Transverse colon (tissue), 4 donors: Measurements from ENCODE around the gene NDUFAB1. TPM values are rescaled to one million over a fixed set of nuclear protein-coding genes. Genes with fewer than 3 reads are reported as not detected.
"Not testable (repeated sequence)": the region's sequence is repeated elsewhere in the genome, so short reads cannot be mapped to it uniquely, and the experiment has no call there.

ENCODE experiments used
- DNase-seq: peaks from one replicate; pipeline ENCODE4 v3.0.0-alpha.2; 2019
- H3K27ac ChIP-seq, 4 donors: fragments of 200-600 bp; sonication (generic); 2 replicates each; pipeline ENCODE4 v1.5.1; 2016 to 2018; ENCODE audit warnings: inconsistent platforms in 4 of 4
- H3K27me3 ChIP-seq: fragments of 200-600 bp; sonication (generic); 2 replicates; pipeline ENCODE4 v1.5.1; 2017; ENCODE audit warnings: inconsistent platforms
- H3K36me3 ChIP-seq, 4 donors: fragments of 200-600 bp; sonication (generic); 2 replicates each; pipeline ENCODE4 v1.5.1; 2017 to 2019; ENCODE audit warnings: inconsistent platforms in 4 of 4
- H3K4me1 ChIP-seq, 4 donors: fragments of 200-600 bp; sonication (generic); 2 replicates each; pipeline ENCODE4 v1.5.1; 2017 to 2020; ENCODE audit warnings: inconsistent platforms in 4 of 4
- H3K4me3 ChIP-seq, 4 donors: fragments of 200-600 bp; sonication (generic); 1 replicate in 1 of 4; 2 replicates in 3 of 4; pipeline versions ENCODE4 v1.5.1 to v1.6.1; 2017 to 2019; ENCODE audit warnings: inconsistent platforms in 4 of 4
- H3K9me3 ChIP-seq, 2 donors: fragments of 200-600 bp; sonication (generic); 2 replicates each; pipeline ENCODE4 v1.5.1; 2017 to 2019; ENCODE audit warnings: inconsistent platforms in 2 of 2
- EP300 ChIP-seq: sonication (generic); formaldehyde crosslinking; IDR thresholded peaks from one replicate; pipeline ENCODE4 v1.6.1; 2017; ENCODE audit warnings: antibody characterized with exemption, low read depth
- POLR2A ChIP-seq: fragments of 450-650 bp; IDR thresholded peaks from one replicate; pipeline ENCODE4 v1.6.1; 2016; ENCODE audit warnings: antibody characterized with exemption, mild to moderate bottlenecking, moderate library complexity
- POLR2AphosphoS5 ChIP-seq, 3 donors: sonication (generic); formaldehyde crosslinking; IDR thresholded peaks; one replicate each; pipeline ENCODE4 v1.6.1; 2016; ENCODE audit warnings: antibody characterized with exemption in 3 of 3
- WGBS, 2 donors: methylation state at CpG; one replicate each; pipeline ENCODE4 v1.1.5; 2018; ENCODE audit warnings: low coverage in 1 of 2; 5-methylcytosine and 5-hydroxymethylcytosine counted together
- in situ Hi-C, 4 donors: fragments of 200-750 bp; cut with MboI; loops; one replicate each; pipeline versions ENCODE4 v1.15.0 to v1.15.1; 2017; ENCODE audit warnings: low sequenced_read_pairs in 3 of 4, low pct_ligation_motif_present in 1 of 4, low pct_unique_long_range_greater_than_20kb in 1 of 4
- intact Hi-C: fragments of 100-400 bp; cut with DNase I; formaldehyde crosslinking; loops from one replicate; pipeline ENCODE4 v1.15.1; 2023; ENCODE audit warnings: low total_unique reads
- total RNA-seq, 4 donors: library from RNA; depleted of rRNA; stranded (reverse); fragments of >200 nt; gene quantifications; one replicate each; pipeline ENCODE4 v1.1.0, GENCODE V29; 2016
- TF ChIP-seq, protein P1 (sequence below), 5 experiments: fragments of 200-600 bp in 3 of 5; fragments of 450-650 bp in 2 of 5; sonication (generic) in 3 of 5; IDR thresholded peaks; 1 replicate in 2 of 5; 2 replicates in 3 of 5; pipeline ENCODE4 v1.5.1; 2016 to 2017; ENCODE audit warnings: antibody characterized with exemption in 5 of 5, inconsistent platforms in 3 of 5, mild to moderate bottlenecking in 2 of 5, moderate library complexity in 1 of 5

The NDUFAB1 gene
- total RNA-seq, 4 donors from 2014 or later: 73.3 to 142 (median 108) TPM

DNA sequence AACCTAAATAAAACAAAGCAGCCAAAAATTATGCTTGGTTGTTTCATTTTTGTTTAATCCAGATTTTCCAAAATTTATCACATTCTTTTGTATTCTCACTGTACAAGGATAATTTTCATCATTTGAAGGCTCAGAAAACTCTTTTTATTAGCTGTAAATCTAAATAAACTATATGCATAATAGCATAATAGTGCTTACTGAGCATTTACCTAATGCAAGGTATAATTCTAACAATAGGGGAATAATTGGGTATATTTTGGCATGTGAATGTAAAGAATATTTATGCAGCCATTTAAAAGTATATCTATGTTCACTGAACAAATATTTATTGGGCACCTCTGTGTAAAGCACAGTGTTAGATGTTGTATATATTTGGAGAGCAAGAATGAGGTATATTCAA lies 28.0 kb upstream of the NDUFAB1 start:
- in situ Hi-C loops (no loop called here), intact Hi-C loops (no loop called here)
- Histone ChIP-seq H3K27ac (no peak overlapping the region), H3K4me3 (no peak overlapping the region), H3K9me3 (no peaks in the 10 kb centered on the region), H3K4me1 (no peaks in the 10 kb centered on the region), H3K27me3 (no peaks in the 10 kb centered on the region), H3K36me3 (peaks cover 0 to 74% (median 33%) of the 10 kb centered on the region in 4 donors)
- DNase-seq: no peak
- TF ChIP-seq POLR2AphosphoS5 (IDR thresholded peaks at IDR 0.05) (no peak), POLR2A (no peak), EP300 (no peak)
- TF ChIP-seq, protein P1, sequence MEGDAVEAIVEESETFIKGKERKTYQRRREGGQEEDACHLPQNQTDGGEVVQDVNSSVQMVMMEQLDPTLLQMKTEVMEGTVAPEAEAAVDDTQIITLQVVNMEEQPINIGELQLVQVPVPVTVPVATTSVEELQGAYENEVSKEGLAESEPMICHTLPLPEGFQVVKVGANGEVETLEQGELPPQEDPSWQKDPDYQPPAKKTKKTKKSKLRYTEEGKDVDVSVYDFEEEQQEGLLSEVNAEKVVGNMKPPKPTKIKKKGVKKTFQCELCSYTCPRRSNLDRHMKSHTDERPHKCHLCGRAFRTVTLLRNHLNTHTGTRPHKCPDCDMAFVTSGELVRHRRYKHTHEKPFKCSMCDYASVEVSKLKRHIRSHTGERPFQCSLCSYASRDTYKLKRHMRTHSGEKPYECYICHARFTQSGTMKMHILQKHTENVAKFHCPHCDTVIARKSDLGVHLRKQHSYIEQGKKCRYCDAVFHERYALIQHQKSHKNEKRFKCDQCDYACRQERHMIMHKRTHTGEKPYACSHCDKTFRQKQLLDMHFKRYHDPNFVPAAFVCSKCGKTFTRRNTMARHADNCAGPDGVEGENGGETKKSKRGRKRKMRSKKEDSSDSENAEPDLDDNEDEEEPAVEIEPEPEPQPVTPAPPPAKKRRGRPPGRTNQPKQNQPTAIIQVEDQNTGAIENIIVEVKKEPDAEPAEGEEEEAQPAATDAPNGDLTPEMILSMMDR (IDR thresholded peaks at IDR 0.05): no peak

DNA sequence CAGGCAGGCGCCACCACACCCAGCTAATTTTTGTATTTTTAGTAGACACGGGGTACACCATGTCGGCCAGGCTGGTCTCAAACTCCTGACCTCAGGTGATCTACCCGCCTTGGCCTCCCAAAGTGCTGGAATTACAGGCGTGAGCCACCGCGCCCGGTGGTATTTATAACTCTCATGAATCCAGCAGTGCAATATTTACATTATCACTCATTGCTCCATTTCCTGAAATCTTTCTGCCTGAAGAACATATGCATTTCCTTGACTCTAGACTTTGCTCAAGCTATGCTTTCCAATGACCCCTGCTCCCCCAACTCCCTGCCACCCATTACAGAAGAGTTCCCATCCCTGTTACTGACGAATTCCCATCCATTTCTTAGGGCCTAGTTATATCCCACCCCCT lies 19.7 kb upstream of the NDUFAB1 start:
- intact Hi-C loops (no loop called here), in situ Hi-C loops (no loop called here)
- 70 to 80% methylated on average over 4 to 9 of the region's 9 CpGs for WGBS, 2 donors
- Histone ChIP-seq H3K4me3 (no peak overlapping the region), H3K27ac (peak overlapping the region in 1 of 4 donors; percentile 1), H3K4me1 (no peaks in the 10 kb centered on the region), H3K36me3 (peaks cover 0 to 43% (median 13%) of the 10 kb centered on the region in 4 donors), H3K27me3 (no peaks in the 10 kb centered on the region), H3K9me3 (no peaks in the 10 kb centered on the region)
- DNase-seq: no peak
- TF ChIP-seq EP300 (no peak), POLR2A (no peak), POLR2AphosphoS5 (IDR thresholded peaks at IDR 0.05) (no peak)
- TF ChIP-seq, protein P1 (IDR thresholded peaks at IDR 0.05): no peak

DNA sequence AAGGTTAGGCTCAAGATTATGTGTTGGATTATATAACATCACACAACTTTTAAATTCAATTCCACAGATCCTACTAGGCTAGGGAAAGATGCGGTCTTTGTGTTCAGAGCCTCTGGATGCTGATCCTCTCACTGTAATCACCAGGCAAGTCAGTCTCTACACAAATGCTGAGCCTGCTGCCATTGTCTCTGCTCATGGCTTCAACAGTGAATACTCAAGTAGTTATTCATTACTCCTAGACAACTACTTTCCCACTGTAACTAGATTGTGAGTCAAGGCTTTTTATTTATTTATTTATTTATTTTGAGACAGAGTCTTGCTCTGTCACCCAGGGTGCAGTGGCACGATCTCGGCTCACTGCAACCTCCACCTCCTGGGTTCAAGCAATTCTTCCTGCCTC lies 15.8 kb upstream of the NDUFAB1 start:
- intact Hi-C loops: no loop called here
- no peaks in the 10 kb centered on the region for H3K27me3 ChIP-seq
- H3K4me3 ChIP-seq: no peak overlapping the region
- TF ChIP-seq POLR2A (no peak), POLR2AphosphoS5 (IDR thresholded peaks at IDR 0.05) (no peak), EP300 (no peak)
- TF ChIP-seq, protein P1 (IDR thresholded peaks at IDR 0.05): no peak
- H3K4me1 ChIP-seq: no peaks in the 10 kb centered on the region
- DNase-seq: no peak
- H3K27ac ChIP-seq: no peak overlapping the region
- in situ Hi-C loops: no loop called here
- WGBS, 2 donors: 96% methylated on average over 3 of the region's 3 CpGs; no CpG with 5 or more reads in 1 of the 2 donors
- H3K9me3 ChIP-seq: no peaks in the 10 kb centered on the region
- peaks cover 0 to 7% (median 2%) of the 10 kb centered on the region in 4 donors for H3K36me3 ChIP-seq

DNA sequence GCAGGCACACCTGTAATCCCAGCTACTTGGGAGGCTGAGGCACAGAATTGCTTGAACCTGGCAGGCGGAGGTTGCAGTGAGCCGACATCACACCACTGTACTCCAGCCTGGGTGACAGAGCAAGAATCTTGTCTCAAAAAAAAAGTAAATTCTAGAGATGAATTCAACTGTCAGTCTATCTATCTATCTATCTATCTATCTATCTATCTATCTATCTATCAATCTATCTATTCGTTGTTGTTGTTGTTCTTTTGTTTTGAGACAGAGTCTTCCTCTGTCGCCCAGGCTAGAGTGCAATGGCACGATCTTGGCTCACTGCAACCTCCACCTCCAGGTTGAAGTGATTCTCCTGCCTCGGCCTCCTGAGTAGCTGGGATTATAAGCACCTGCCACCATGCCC lies 14.8 kb upstream of the NDUFAB1 start:
- in situ Hi-C loops, DNase-seq, H3K4me3 ChIP-seq, H3K27ac ChIP-seq, H3K4me1 ChIP-seq, H3K27me3 ChIP-seq, H3K9me3 ChIP-seq, H3K36me3 ChIP-seq, intact Hi-C loops: not testable (repeated sequence)
- 91 to 94% methylated on average over 4 to 6 of the region's 6 CpGs for WGBS, 2 donors

DNA sequence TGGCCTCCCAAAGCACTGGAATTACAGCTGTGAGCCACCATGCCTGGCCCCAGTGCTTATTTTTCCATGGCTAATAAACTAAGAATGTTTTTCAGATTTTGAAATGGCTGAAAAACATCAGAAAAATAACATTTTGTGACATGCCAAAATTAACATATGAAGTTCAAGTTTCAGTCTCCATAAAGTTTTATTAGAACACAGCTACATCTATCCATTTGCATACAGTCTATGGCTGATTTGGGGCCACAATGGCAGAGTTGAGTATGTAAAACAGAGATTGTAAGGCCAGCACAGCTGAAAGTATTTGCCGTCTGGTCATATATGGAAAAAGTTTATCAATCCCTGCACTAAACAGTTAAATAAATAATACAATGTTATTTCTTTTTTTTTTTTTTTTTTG lies 13.8 kb upstream of the NDUFAB1 start:
- 100% methylated on average over 1 of the region's 1 CpG for WGBS, 2 donors
- intact Hi-C loops (no loop called here), in situ Hi-C loops (no loop called here)
- DNase-seq: no peak
- Histone ChIP-seq H3K4me1 (no peaks in the 10 kb centered on the region), H3K27me3 (no peaks in the 10 kb centered on the region), H3K9me3 (no peaks in the 10 kb centered on the region), H3K27ac (no peak overlapping the region), H3K36me3 (peaks cover 0 to 7% (median 2%) of the 10 kb centered on the region in 4 donors), H3K4me3 (no peak overlapping the region)
- TF ChIP-seq POLR2AphosphoS5 (IDR thresholded peaks at IDR 0.05): no peak
- TF ChIP-seq, protein P1 (IDR thresholded peaks at IDR 0.05): no peak
- TF ChIP-seq POLR2A: no peak
- no peak for TF ChIP-seq EP300
